Activated CD4-positive, CD25-positive, alpha-beta regulatory T cell treated with anti-CD3 and anti-CD28 coated beads, Interleukin-2, amount 50 U/mL, for 16 hours (primary cell): Measurements from ENCODE around the gene DNAJB13.
"Not testable (repeated sequence)": the region's sequence is repeated elsewhere in the genome, so short reads cannot be mapped to it uniquely, and the experiment has no call there.

Experiments used
- DNase-seq: peaks from one replicate; pipeline ENCODE4 v3.0.0-alpha.2; 2020; ENCODE audit warnings: low read depth, low spot score

DNAJB13 gene

DNA sequence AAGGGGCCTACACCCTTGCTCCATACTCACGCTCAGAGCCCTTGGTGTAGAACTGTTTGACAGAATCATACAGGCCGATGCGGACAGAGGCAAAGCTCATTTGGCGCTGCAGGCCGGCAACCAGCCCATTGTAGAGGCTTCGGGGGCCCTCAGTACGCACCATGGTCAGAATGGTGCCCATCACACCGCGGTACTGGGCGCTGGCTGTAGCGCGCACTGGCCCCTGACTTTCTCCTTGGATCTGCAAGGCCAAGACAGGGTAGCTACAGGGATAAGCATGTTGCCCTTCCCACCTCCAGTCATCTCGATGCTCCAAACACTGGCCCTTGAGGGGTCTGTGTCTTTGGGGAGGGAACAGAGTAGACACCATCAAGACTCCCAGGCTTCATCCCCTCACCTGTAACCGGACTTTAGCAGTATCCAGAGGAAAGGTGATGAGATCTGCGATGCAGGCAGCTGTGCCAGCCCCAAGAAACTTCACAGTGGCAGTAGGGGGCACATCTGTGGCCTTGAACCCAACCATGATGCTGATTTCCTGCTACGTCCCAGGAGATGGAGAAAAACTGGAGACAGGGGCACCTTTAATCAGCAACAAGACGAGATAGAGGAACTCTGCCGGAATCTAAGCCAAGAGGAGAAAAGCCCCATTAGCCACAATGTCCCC, 27.2 kb downstream of the DNAJB13 start:
- no peak for DNase-seq

DNA sequence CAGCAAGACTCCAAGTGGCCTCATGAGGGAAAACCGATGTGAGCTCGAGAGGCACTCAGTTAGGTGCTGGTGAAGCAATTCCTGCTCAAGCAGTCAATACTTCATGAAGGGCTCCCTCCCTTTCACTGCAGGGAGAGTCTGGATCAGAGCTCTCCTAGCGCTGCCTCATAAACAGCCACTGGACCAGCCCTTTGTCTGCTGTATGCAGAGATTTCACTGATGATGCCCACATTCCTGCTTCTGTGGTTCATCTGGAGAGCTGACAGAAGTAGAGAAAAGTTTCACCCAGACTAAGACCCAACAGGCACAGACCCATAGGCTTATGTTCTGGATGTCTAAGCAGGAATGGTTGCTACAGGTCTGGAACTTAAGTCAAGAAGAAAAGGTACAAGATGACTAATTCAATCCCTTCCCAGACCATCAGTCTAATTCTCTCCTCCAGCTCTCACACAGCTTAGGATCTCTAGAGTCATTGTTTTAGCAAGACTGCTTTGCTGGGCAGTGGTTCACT, 27.8 kb downstream of the DNAJB13 start:
- no peak for DNase-seq

DNA sequence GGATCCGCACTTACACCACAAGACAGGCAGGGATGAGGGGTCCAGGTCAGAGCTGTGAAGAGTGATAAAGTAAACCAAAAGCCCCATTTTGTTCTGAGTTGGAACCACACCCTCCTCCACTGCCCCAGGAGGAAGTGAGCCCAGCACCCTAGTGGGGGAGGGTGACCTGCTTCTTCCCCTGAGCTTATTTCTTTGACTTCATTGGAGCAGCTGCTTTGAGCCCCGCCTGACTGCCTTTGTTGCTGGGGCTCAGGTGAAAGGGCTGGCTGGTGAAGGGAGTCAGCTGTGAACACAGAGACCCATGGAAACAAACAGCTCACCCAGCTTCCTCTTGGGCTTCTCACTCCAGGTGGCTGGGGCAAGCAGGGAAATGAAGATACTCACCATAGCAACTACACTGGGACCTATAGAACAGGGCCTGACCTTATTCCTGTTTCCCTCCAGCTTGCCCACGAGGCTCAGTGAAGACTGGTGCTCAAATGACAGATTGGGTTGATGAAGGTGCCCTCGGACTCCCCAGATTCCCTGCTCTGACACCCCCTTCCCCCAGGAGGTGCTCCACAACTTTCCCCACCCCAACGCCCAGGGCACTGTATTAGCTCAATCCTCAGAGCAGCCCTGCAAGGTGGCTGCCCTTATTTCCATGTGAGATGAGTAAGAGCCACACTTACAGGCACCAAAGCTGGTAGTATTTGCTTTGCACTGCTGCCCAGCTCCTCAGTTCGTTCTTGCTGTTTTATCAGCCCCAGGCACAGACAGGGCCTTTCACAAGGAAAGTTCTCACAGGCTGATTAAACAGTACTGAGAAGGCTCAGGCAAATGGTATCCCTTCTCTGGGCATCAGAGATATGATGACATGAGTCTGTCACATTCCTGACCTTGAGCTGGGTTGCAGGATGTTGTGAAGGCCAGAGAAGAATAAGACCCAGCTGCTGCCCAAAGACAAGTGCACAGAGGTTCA, 29.5 kb downstream of the DNAJB13 start:
- DNase-seq = peak; percentile 69

DNA sequence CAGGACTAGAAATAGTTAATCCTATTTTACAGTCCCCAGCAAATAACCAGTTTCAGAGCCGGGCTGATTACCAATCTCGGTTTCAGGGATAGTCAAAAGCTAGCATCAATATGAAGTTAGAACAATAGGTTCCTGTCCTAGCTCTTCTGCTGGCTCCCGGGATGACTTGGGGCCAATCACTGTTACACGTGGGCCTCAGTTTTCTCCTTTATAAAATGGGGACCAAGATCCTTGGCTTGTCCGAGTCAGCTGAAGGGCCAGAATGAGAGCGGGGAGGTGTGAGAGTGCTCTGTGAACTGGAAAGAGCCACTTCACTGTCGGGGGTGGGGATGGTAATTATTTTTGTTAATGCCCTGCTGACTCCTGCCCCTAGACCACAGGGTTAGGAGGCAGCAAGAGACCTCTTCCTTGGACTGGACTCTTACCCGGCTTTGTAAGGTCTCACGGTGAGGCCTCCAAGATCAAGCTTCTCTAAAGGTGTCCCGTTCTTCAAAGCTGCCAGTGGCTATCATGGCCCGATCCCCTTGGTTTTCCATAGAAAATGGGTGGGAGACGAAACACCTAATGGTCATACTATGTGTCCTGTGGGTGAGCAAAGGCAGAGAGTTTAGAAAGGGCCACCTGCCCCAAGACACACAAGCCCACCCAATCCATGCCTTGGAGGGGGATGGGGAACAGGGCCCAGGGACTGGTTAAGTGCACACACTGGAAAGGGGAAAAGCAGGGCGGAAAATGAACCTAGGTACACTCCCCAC, 30.4 kb downstream of the DNAJB13 start:
- DNase-seq = no peak

DNA sequence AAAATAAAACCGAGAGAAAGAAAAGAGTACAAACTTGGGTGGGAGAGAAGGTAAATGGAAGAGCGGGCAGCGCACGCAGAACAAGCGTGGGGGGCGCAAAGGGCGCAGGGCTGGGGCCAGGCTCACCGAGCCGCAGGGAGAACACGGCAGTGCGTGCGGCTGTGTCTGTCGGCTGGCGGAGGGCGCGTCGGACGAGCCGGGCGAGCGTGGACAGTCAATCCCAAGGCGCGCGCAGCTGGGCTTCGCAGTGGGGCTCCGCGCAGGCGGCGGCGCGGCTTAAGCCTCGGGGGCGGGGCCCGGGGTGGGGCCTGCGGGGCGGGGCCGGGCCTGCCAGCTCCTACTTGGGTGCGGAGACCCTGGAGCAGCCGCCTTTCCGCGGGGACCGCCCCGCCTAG, 31.8 kb downstream of the DNAJB13 start, which contains the start of gene UCP2:
Gene UCP2, minus strand, starts transcription at position 249 of the 395 bp plus-strand sequence. CDS start 4,465 bp downstream, outside the sequence.
- DNase-seq = peak; percentile 63

DNA sequence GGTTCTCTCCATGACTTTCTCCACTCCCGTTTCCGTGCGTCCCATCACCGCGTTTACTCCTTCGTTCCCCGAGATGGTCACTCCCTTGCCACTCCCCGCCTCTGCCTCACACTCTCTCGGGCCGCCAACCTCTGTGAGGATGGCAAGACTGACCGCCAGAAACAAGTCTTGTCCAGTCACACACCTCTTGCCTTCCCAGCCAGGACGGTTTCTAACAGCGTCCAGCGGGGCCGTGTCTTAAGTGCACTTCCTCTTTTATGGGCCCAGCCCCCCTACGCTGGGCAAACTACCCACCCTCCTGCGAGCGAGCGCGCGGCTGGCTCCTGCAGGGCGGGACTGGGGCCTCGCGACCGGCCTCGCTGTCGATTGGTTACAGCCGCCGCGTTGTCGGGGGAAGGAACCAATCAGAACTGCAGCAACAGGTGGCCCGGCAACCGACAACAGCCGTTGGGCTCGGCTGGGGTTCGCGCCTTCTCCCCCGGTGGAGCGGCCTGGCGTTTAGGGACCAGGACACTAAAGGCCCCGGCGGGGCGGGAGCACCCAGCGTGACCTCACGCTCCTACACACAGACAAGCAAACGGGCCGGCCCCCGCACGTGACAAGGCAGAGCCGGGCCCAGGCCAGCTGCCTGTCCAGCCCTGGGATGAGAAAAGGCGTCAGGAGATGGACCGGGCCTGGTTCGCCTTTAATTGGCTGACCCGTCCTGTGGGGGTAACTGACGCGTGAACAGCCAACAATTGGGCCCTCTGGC, 32.3 kb downstream of the DNAJB13 start:
- DNase-seq = peak; percentile 86

DNA sequence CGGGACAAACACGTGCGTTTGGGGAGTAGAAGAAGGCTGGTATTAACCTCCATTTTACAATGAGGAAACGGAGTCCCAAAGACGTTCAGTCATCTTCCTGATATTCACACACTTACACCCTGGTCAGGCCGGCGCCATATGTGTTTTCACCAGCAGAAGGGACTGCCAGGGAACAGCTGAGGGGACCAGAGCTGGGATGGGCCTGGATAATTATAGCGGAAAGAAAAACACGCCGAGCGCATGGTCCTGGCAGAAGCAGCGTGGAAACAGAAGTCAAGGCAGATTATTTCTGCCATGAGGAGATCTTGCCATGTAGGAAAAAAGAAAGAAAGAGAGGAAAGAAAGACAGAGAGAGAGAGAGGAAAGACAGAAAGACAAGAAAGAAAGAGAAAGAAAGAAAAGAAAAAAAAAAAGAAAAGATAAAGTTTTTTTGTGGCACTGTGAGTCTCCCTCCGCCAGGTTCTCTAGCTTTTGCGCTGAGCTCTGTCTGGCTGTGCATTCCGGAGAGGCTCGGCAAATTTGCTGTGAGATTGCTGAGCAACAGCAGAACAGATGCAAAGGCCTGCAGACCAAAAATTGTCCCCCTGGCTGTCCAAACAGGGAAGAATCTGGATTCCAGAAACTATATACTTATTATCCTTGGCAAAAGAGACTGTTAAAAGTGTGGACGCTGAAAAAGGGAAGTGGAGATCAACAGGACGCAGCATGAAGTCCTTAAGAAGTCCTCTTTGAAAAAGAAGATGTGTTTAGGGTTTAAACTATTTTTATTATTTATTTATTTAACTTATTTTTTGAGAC, 33.1 kb downstream of the DNAJB13 start:
- DNase-seq = no peak

DNA sequence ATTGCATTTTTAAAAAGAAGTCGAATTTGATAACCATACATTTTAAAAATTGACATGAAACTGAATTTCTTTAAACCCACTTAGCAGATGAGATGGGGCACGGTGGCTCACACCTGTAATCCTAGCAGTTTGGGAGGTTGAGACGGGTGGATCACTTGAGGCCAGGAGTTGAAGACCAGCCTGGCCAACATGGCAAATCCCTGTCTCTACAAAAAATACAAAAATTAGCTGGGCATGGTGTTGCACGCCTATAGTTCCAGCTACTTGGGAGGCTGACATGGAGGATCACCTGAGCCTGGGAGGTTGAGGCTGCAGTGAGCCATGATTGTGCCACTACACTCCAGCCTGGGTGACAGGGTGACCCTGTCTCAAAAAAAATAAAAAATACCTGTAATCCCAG, 34.8 kb downstream of the DNAJB13 start:
- DNase-seq = not testable (repeated sequence)

DNA sequence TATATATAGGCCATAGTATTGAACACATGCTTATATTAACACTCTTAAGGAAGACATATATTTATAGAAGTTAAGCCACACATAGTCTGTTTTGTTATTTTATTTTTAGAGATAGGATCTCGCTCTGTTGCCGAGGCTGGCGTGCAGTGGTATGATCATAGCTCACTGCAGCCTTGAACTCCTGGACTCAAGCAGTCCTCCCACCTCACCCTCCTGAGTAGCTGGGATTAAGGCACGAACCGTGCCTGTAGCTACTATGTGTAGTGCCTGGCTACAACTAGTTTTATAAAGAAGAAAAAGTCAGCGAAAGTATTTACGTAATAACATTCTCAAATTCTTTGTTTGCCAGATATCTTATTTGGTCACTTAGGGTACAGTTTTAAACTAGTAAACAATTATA, 37.4 kb downstream of the DNAJB13 start:
- DNase-seq = no peak

DNA sequence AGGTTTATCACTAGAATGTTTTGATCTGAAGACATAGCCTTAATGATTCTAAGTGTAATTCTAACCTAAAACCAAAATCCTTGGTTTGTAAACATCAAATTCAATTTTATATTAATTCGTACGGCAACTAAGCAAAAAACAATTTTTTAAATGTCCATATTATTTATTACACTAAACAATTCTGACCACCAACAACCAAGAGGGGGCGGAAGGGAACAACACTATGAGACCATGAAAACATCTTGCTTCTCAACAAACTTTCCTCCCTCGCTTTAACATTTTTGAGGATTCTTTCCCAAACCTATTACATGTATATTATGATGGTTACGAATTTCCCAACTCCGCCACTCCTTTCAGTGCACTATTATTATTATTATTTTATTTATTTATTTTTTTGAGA, 38.3 kb downstream of the DNAJB13 start:
- no peak for DNase-seq

DNA sequence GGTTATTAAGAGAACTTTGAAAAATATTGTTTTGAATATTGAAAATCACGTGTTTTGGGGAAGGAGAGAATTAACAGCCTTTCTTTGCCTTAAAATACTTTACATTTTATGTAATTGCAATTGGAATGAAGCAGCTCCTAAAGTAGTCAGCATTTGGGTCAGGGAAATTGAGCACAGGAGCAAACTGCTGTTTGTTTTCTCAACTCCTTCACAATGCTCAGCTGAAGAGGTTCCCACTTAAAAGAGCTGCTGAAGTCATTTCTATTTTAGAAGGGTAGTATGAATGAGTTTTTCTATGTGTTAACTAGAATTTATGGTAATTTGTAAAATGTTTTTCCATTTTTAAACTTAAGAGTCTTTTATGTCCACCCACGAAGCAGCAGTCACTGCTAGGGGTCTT, 39.9 kb downstream of the DNAJB13 start:
- DNase-seq = no peak

DNA sequence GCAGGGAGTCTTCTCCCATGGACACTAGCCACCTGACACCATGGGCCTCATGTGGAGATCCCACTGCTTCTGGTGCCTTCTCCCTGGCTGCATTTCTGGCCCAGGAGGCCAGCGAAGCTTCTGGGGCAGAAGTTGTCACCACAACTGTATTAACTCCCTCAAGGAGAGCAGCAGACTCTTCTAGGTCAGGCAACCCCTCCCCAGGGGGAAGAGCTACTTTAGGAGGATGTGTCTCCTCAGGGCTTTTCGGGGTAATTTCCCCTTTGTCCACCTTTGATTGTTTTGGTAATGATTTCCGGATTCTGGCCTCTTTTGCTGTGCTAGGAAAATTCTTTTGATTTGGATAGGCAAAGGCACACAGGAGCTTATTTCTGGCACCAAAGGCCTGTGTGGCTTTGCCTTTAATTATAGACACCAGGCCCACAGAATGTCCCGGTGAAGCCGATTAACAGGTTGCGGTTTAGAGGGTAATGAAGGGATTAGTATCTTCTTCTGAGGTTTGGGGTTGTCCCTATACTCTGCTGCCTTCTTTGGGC, 40.7 kb downstream of the DNAJB13 start:
- DNase-seq = no peak

DNA sequence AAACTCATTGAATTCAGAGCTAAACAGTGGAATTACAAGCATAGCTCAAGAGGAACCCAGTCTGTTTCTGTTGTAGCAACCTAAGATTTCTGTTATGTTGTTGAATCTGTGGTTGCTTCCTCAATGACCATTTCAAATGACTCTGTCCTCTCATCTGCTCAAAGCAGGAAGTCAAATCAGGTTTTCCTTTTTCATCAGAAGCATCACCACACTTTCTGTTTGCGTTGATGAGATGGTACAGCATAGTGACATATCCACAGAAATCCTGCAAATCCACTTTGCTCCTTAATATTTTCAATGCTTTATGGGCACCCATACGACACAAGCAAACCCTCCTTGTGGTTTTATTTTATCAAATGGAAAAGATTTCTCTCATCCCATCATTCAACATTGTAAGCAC, 44.4 kb downstream of the DNAJB13 start:
- DNase-seq = no peak

DNA sequence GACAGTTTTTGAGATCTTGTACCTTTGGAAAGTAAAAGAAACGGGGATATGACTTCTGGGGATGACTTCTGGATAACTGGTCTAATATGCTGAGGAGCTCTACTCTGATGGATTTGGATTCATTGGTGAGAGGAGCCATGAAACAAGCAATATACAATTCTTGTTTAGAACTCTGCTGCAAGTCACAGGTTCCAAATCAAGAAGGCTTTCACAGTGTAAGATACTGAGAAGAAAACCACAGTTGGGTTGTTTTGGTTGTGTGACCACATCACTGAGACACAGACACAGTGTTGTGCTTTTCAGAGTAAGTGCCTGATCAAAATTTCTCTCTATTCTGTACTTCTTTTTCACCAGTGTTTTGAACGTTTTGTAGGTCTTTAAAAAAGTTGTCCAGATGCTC, 44.9 kb downstream of the DNAJB13 start:
- DNase-seq = no peak

DNA sequence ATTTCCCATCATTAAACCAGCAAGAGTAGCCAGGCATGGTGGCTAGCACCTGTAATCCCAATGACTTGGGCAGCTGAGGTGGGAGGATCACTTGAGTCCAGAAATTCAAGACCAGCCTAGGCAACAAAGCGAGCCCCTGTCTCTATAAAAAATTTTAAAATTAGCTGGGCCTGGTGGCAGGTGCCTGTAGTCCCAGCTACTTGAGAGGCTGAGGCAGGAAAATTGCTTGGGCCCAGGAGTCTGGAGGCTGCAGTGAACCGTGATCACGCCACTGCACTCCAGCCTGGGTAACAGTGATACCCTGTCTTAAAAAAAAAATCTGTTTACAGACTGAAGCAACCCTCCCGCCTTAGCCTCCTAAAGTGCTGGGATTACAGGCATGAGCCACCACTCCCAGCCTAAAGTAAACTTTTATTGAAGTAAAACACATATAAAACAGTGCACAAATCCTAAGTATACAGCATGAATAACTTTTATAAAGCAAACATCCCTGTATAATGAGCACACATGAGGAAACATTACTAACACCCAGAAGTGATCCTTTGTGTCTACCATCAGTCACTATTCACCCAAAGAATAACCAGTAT, 45.4 kb downstream of the DNAJB13 start:
- DNase-seq = no peak

DNA sequence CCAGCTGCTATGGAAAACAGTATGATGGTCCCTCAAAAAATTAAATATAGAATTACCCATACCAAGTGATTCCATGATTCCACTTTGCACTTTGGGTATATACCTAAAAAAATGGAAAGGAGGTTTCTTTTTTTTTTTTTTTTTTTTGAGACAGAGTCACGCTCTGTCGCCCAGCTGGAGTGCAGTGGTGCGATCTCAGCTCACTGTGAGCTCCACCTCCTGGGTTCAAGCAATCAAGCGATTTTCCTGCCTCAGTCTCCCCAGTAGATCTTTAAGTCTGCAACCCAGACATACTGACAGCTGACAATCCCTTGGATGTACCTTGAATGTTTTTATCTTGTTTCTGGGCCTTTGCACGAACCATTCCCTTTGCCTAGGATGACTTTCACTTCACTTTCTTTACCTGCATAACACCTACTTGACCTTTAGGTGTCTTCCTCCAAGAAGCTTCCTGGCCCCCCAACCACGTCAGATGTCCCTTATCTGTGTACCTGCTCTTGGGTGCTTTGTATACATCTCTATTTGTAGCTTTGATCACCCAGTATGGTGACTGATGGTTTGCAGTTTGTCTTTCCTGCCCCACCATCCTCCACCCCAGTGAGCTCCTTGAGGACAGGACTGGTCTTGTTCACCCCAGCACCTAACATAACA, 46.4 kb downstream of the DNAJB13 start:
- DNase-seq = no peak

DNA sequence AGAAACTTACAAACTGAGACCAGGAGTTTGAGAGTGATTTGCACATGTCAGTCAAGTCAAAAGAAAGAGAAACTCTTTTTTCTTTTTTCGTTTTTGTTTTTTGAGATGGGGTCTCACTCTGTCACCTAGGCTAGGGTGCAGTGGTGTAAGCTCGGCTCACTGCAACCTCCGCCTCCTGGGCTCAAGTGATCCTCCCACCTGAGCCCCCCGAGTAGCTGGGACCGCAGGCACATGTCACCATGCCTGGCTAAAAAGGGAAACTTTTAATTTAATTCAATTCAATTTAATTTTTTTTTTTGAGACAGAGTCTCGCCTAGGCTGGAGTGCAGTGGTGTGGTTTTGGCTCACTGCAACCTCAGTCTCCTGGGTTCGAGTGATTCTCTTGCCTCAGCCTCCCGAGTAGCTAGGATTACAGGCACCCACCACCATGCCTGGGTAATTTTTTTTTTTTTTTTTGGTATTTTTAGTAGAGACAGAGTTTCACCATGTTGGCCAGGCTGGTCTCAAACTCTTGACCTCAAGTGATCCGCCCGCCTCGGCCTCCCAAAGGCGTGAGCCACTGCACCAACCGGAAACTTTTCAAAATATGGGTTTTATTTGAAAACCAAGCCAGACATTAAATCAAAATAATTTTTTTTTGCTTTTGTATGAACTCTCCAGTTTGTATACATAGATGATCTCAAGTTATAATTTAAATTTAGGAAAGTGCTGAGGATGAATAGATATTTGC, 48.2 kb downstream of the DNAJB13 start:
- DNase-seq = no peak

DNA sequence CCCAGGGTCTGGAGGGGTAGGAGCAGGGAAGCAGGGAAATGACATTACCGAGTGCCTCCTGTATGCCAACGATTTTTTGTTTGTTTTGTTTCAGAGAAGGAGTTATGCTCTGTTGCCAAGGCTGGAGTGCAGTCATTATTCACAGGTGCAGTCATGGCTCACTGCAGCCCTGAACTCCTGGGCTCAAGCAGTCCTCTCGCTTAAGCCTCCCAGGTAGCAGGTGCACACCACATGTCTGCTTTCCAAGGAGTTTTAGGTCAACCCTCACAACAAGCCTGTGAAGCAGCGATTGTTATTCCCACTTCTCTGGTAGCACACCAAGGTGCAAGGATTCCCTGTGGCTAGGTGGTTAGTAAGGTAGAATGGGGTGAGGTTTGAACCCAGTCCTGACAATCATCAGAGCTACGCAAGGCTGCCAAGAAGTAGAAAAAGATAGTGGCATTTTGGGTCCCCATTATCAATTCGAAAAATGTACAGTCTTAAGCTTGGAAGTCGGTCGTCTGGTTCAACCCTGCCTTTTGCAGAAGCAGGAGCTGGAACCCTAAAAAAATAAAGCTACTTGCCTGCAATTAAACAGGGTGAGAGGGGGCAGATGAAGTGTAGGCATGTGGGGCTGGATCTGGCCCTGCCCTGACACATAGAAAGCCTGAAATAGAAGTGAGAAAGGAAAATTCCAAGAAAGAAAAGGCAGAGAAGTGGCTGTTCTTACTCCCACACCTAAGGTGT, 48.9 kb downstream of the DNAJB13 start:
- no peak for DNase-seq
